H1 (cell line): Measurements from ENCODE around the gene FUT2. TPM values are rescaled to one million over a fixed set of nuclear protein-coding genes. Genes with fewer than 3 reads are reported as not detected.

Experiments used
- CTCF ChIA-PET: fragments of 300-600 bp; sonication (Branson Sonifier 250); formaldehyde crosslinking; loops from one replicate; lab custom pipeline; 2021; ENCODE audit not compliant: partially characterized antibody; lab: Charles Lee
- POLR2A ChIA-PET: fragments of 300-600 bp; sonication (Branson Sonifier 250); formaldehyde crosslinking; loops from one replicate; lab custom pipeline; 2021; ENCODE audit warnings: inconsistent platforms; ENCODE audit not compliant: partially characterized antibody; lab: Charles Lee
- DNase-seq, 2 experiments: peaks; one replicate each; pipeline versions ENCODE4 v3.0.0 to v3.0.0-alpha.2; 2010 to 2022; ENCODE audit warnings: low spot score in 2 of 2, low read depth in 1 of 2, mixed read lengths in 1 of 2
- FAIRE-seq: peaks from 2 replicates; lab custom pipeline; 2011; peaks lifted over from hg19 to GRCh38; lab: Jason Lieb, UNC
- H2AFZ ChIP-seq: 2 replicates; pipeline ENCODE4 v1.8.1; 2012; ENCODE audit warnings: low read length, inconsistent platforms
- H2AK5ac ChIP-seq: 2 replicates; pipeline ENCODE4 v1.6.1; 2013; ENCODE audit warnings: low read depth, low read length
- H2BK120ac ChIP-seq: replicated peaks from 2 replicates; pipeline ENCODE3; 2013; ENCODE audit warnings: low read depth, low read length, inconsistent platforms
- H2BK12ac ChIP-seq: 2 replicates; pipeline ENCODE4 v1.6.1; 2013; ENCODE audit warnings: low read depth, low read length
- H2BK15ac ChIP-seq: 2 replicates; pipeline ENCODE4 v1.6.1; 2013; ENCODE audit warnings: low read length
- H2BK20ac ChIP-seq: 2 replicates; pipeline ENCODE4 v1.6.1; 2013; ENCODE audit warnings: low read length
- H2BK5ac ChIP-seq: 2 replicates; pipeline ENCODE4 v1.6.1; 2013; ENCODE audit warnings: low read depth, low read length
- H3K14ac ChIP-seq: 2 replicates; pipeline ENCODE4 v1.6.1; 2013; ENCODE audit warnings: inconsistent platforms; ENCODE audit not compliant: insufficient read length
- H3K18ac ChIP-seq: 2 replicates; pipeline ENCODE4 v1.6.1; 2013; ENCODE audit warnings: low read length; ENCODE audit errors: extremely low read depth
- H3K23ac ChIP-seq: 2 replicates; pipeline ENCODE4 v1.6.1; 2013; ENCODE audit warnings: inconsistent platforms; ENCODE audit not compliant: insufficient read length
- H3K23me2 ChIP-seq: 2 replicates; pipeline ENCODE4 v1.6.1; 2013; ENCODE audit warnings: low read depth, low read length
- H3K27ac ChIP-seq: 2 replicates; pipeline ENCODE4 v1.6.1; 2011; ENCODE audit warnings: low read depth, low read length, inconsistent platforms
- H3K27me3 ChIP-seq, 4 experiments: replicated peaks in 1 of 4; 1 replicate in 1 of 4; 2 replicates in 3 of 4; pipeline versions ENCODE4 v1.6.1 to v1.8.1; 2011 to 2013; ENCODE audit warnings: low read length in 3 of 4, mild to moderate bottlenecking in 3 of 4, inconsistent platforms in 2 of 4, mixed read lengths in 2 of 4, moderate library complexity in 1 of 4; ENCODE audit not compliant: control insufficient read depth in 3 of 4, insufficient read depth in 3 of 4; ENCODE audit errors: extremely low read depth in 1 of 4
- H3K36me3 ChIP-seq, 4 experiments: 2 replicates each; pipeline versions ENCODE4 v1.6.1 to v1.8.1; 2011 to 2013; ENCODE audit warnings: mild to moderate bottlenecking in 4 of 4, low read length in 3 of 4, moderate library complexity in 2 of 4, control low read depth in 1 of 4, inconsistent platforms in 1 of 4; ENCODE audit not compliant: insufficient read depth in 4 of 4, control insufficient read depth in 2 of 4
- H3K4ac ChIP-seq: replicated peaks from 2 replicates; pipeline ENCODE3; 2013; ENCODE audit warnings: low read length, low read depth, mixed read lengths, inconsistent platforms; ENCODE audit not compliant: insufficient read length
- H3K4me1 ChIP-seq, 4 experiments: replicated peaks in 1 of 4; 1 replicate in 1 of 4; 2 replicates in 3 of 4; pipeline versions ENCODE4 v1.6.1 to v1.8.1; 2011 to 2013; ENCODE audit warnings: low read length in 3 of 4, inconsistent platforms in 2 of 4, mixed read lengths in 1 of 4; ENCODE audit not compliant: insufficient read depth in 4 of 4, control insufficient read depth in 3 of 4
- H3K4me2 ChIP-seq, 2 experiments: 2 replicates each; pipeline versions ENCODE4 v1.6.1 to v1.8.1; 2011 to 2013; ENCODE audit warnings: low read depth in 2 of 2, low read length in 2 of 2, control low read depth in 1 of 2, inconsistent platforms in 1 of 2, mild to moderate bottlenecking in 1 of 2; ENCODE audit not compliant: insufficient read depth in 1 of 2
- H3K4me3 ChIP-seq, 4 experiments: fragments of 200-600, 300-600 bp in 1 of 4; sonication (generic), shearing (Covaris generic), sonication (Bioruptor Twin) in 1 of 4; 2 replicates each; pipeline versions ENCODE4 v1.5.1 to v1.8.1; 2011 to 2016; ENCODE audit warnings: low read length in 4 of 4, low read depth in 3 of 4, control low read depth in 2 of 4, inconsistent platforms in 2 of 4, mild to moderate bottlenecking in 2 of 4, mixed read lengths in 1 of 4, moderate library complexity in 1 of 4; ENCODE audit not compliant: insufficient read depth in 2 of 4; ENCODE audit errors: extremely low read depth in 1 of 4
- H3K56ac ChIP-seq: replicated peaks from 2 replicates; pipeline ENCODE3; 2013; ENCODE audit warnings: low read depth, mild to moderate bottlenecking, mixed read lengths, low read length, inconsistent platforms; ENCODE audit not compliant: insufficient read length
- H3K79me1 ChIP-seq: 2 replicates; pipeline ENCODE4 v1.6.1; 2013; ENCODE audit warnings: low read depth, low read length, control low read depth
- H3K79me2 ChIP-seq, 2 experiments: 2 replicates each; pipeline versions ENCODE4 v1.6.1 to v1.8.1; 2012 to 2013; ENCODE audit warnings: low read length in 2 of 2, mild to moderate bottlenecking in 2 of 2, inconsistent platforms in 1 of 2; ENCODE audit not compliant: insufficient read depth in 2 of 2, control insufficient read depth in 1 of 2
- H3K9ac ChIP-seq, 4 experiments: replicated peaks in 1 of 4; 1 replicate in 1 of 4; 2 replicates in 3 of 4; pipeline versions ENCODE4 v1.6.1 to v1.8.1; 2011 to 2013; ENCODE audit warnings: low read depth in 3 of 4, low read length in 3 of 4, control low read depth in 2 of 4, mild to moderate bottlenecking in 2 of 4, moderate library complexity in 2 of 4, inconsistent platforms in 1 of 4; ENCODE audit errors: extremely low read depth in 1 of 4
- H3K9me3 ChIP-seq, 2 experiments: 2 replicates each; pipeline versions ENCODE4 v1.6.1 to v1.8.1; 2012 to 2013; ENCODE audit warnings: mild to moderate bottlenecking in 2 of 2, moderate library complexity in 2 of 2, control low read depth in 1 of 2, inconsistent platforms in 1 of 2, low read depth in 1 of 2, low read length in 1 of 2, mixed read lengths in 1 of 2; ENCODE audit not compliant: insufficient read depth in 2 of 2
- H4K20me1 ChIP-seq, 2 experiments: replicated peaks in 1 of 2; 2 replicates each; pipeline versions ENCODE3 to v1.8.1; 2011 to 2013; ENCODE audit warnings: inconsistent platforms in 2 of 2, low read length in 2 of 2, mild to moderate bottlenecking in 1 of 2; ENCODE audit not compliant: insufficient read depth in 2 of 2, control insufficient read depth in 1 of 2
- H4K5ac ChIP-seq: 2 replicates; pipeline ENCODE4 v1.6.1; 2013; ENCODE audit warnings: low read length, low read depth, mixed read lengths, inconsistent platforms; ENCODE audit not compliant: insufficient read length
- H4K8ac ChIP-seq: 2 replicates; pipeline ENCODE4 v1.8.0; 2013; ENCODE audit warnings: mild to moderate bottlenecking, moderate library complexity, low read length, inconsistent platforms; ENCODE audit not compliant: insufficient read depth; ENCODE audit errors: extremely low read depth
- H4K91ac ChIP-seq: replicated peaks from 2 replicates; pipeline ENCODE3; 2013; ENCODE audit warnings: low read length, mixed read lengths, inconsistent platforms; ENCODE audit not compliant: insufficient read length
- BRCA1 ChIP-seq: IDR thresholded peaks from 2 replicates; pipeline ENCODE4 v1.6.1; 2012; ENCODE audit warnings: low read depth, low read length, improper control_type of control experiment
- GTF2F1 ChIP-seq: IDR thresholded peaks from 2 replicates; pipeline ENCODE4 v1.6.1; 2012; ENCODE audit warnings: low read depth, low read length, improper control_type of control experiment, borderline replicate concordance
- JUND ChIP-seq: IDR thresholded peaks from 2 replicates; pipeline ENCODE4 v1.6.1; 2011; ENCODE audit warnings: mild to moderate bottlenecking, improper control_type of control experiment, low read length
- NANOG ChIP-seq: IDR thresholded peaks from 2 replicates; pipeline ENCODE4 v1.6.1; 2011; ENCODE audit warnings: low read length, low read depth, mild to moderate bottlenecking, inconsistent platforms; ENCODE audit not compliant: insufficient read depth, poor library complexity, severe bottlenecking
- RXRA ChIP-seq: IDR thresholded peaks from 2 replicates; pipeline ENCODE4 v1.6.1; 2011; ENCODE audit warnings: low read depth, mild to moderate bottlenecking, low read length, moderate library complexity; ENCODE audit not compliant: insufficient read depth
- SRF ChIP-seq: IDR thresholded peaks from 2 replicates; pipeline ENCODE4 v1.6.1; 2011; ENCODE audit warnings: mild to moderate bottlenecking, low read depth, low read length, moderate library complexity
- SUZ12 ChIP-seq: fragments of 200-600 bp; sonication (generic); IDR thresholded peaks from 2 replicates; pipeline ENCODE4 v1.6.1; 2012; ENCODE audit warnings: mild to moderate bottlenecking, inconsistent platforms, low read length, moderate library complexity, mixed read lengths
- WGBS, 2 experiments: shearing (Covaris generic) in 1 of 2; methylation state at CpG; one replicate each; pipeline versions ENCODE4 v1.1.6 to v1.1.7; 2013 to 2015; ENCODE audit warnings: low lambda C conversion rate in 2 of 2, mixed read lengths in 2 of 2, inconsistent platforms in 1 of 2, low coverage in 1 of 2, missing lambda C conversion rate in 1 of 2; ENCODE audit not compliant: insufficient replicate concordance in 2 of 2, insufficient coverage in 1 of 2, insufficient read length in 1 of 2; ENCODE audit errors: extremely low coverage in 1 of 2, missing lambda C conversion rate in 1 of 2; 5-methylcytosine and 5-hydroxymethylcytosine counted together
- polyA plus RNA-seq, 7 experiments: library from polyadenylated mRNA; depleted of rRNA in 3 of 7; stranded (reverse) in 5 of 7; unstranded in 2 of 7; fragments of >200 nt in 5 of 7; fragments of 200-250 nt in 2 of 7; gene quantifications; 1 replicate in 5 of 7; 2 replicates in 1 of 7; 4 replicates in 1 of 7; pipeline versions ENCODE4 v1.2.1 to v1.2.3, GENCODE V29; 2011 to 2013; ENCODE audit warnings: missing spikeins in 2 of 7, mixed read lengths in 2 of 7
- total RNA-seq: library from RNA; stranded (reverse); fragmentation: NEBNext Ultra II Directional; extraction: Animal tissue kit (Norgen Biotek cat#: 25700); gene quantifications from 2 replicates; pipeline ENCODE4 v1.2.1, GENCODE V29; 2021

The FUT2 gene
- total and polyA plus RNA-seq, 2 of the 8 experiments (the other 6 are each of a cell fraction or from before 2014, with no cell fraction given), result 5.0 to 5.6 TPM

GRCh38 chr19:48738557-48739403, 43.0 kb downstream of the FUT2 start:
- ChIA-PET CTCF (interaction anchor here (0.5 to 3.6 kb wide), 17 partner anchors 10 to 470 kb away, joined by 3 to 23 read pairs (median 4); partner anchors contain the start of genes CA11, FUT1 and FUT2), POLR2A (interaction anchor here (0.5 to 4.5 kb wide), 22 partner anchors 8 to 324 kb away, joined by 3 to 22 read pairs (median 5); partner anchors contain the start of genes CA11, FAM83E, FUT2 and IZUMO1)
- H3K56ac ChIP-seq, result no peak overlapping the region
- no peak overlapping the region for H2BK20ac ChIP-seq
- H3K4ac ChIP-seq, result peak overlapping the region; percentile 71
- H3K9ac ChIP-seq, result peak overlapping the region in 2 of 4 experiments; percentile 2 to 9; a peak in 1 of 7 replicates
- H3K27me3 ChIP-seq, result peaks cover 3 to 19% (median 12%) of the 10 kb centered on the region in 4 experiments; a peak in 6 of 7 replicates
- 0 out of 2 replicates have a peak overlapping the region, but pooled peaks have one; percentile 60 for H2AFZ ChIP-seq
- H4K91ac ChIP-seq, result no peak overlapping the region
- peak overlapping the region; percentile 75 to 95 for H3K4me2 ChIP-seq
- peak overlapping the region; percentile 38 to 75 (median 52) for H3K4me3 ChIP-seq
- H3K4me1 ChIP-seq, result peaks cover 5 to 26% (median 22%) of the 10 kb centered on the region in 4 experiments
- H2BK15ac ChIP-seq, result no peak overlapping the region
- H3K18ac ChIP-seq, result peak overlapping the region; percentile 32
- peak; percentile 89 to 99 for DNase-seq
- no peaks in the 10 kb centered on the region for H4K20me1 ChIP-seq
- H3K23ac ChIP-seq, result no peak overlapping the region
- 4% methylated on average over 30 of the region's 96 CpGs; no CpG with 5 or more reads in 1 of the 2 experiments for WGBS, 2 experiments
- no peak overlapping the region for H2BK120ac ChIP-seq
- peaks cover 10% of the 10 kb centered on the region; the same call in 1 of the 2 replicates for H3K23me2 ChIP-seq
- no peak overlapping the region for H3K14ac ChIP-seq
- no peaks in the 10 kb centered on the region for H3K36me3 ChIP-seq
- H2BK5ac ChIP-seq, result no peak overlapping the region; the same call in 1 of the 2 replicates
- no peak overlapping the region for H2AK5ac ChIP-seq
- no peak overlapping the region for H3K27ac ChIP-seq
- H3K79me1 ChIP-seq, result no peaks in the 10 kb centered on the region
- H2BK12ac ChIP-seq, result no peak overlapping the region
- no peaks in the 10 kb centered on the region for H3K79me2 ChIP-seq
- FAIRE-seq, result no peak
- no peak overlapping the region for H4K5ac ChIP-seq
- no peaks in the 10 kb centered on the region for H3K9me3 ChIP-seq
- H4K8ac ChIP-seq, result no peak overlapping the region
- no peak for TF ChIP-seq SRF
- no peak for TF ChIP-seq BRCA1
- TF ChIP-seq NANOG, result no peak
- no peak for TF ChIP-seq RXRA
- no peak for TF ChIP-seq GTF2F1
- TF ChIP-seq JUND, result no peak
- peak; percentile 29; the same call in 1 of the 2 replicates for TF ChIP-seq SUZ12
